Esophagus squamous epithelium (tissue), 4 donors: ENCODE data around the gene IKZF3.

Experiments used
- POLR2A ChIP-seq, 4 donors: fragments of 450-650 bp; IDR thresholded peaks; one replicate each; pipeline ENCODE4 v1.6.1; 2017; ENCODE audit warnings: antibody characterized with exemption in 4 of 4, mild to moderate bottlenecking in 4 of 4, moderate library complexity in 3 of 4
- TF ChIP-seq, protein P1 (sequence below), 6 experiments: fragments of 450-650 bp in 4 of 6; fragments of 200-600 bp in 2 of 6; sonication (generic) in 2 of 6; IDR thresholded peaks; one replicate each; pipeline ENCODE4 v1.5.1; 2016 to 2019; ENCODE audit warnings: antibody characterized with exemption in 6 of 6, mild to moderate bottlenecking in 4 of 6, moderate library complexity in 4 of 6

DNA sequence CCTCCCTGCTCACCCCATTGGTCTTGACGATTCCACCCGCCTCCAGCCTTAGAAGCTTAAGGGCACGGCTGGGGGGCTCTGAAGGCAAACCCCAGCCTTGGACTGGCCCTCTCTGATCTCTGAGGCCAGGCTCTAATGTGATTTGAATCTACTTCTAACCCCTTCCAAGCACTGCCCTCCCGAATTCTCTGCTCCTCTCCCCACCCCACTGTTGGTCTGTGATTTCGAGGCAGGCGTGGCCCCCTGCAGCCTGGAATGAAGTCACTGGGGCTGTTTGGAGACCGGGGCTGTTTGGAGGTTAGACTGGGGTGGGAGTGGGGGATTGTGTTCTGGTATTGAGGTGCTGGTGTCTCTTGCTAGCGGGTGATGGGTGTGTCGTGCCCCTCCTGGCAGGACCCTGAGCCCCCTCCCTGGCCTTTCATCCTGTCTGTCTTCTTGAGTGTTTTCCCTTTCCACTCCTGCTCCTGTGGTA lies 124.2 kb downstream of the IKZF3 start:
- TF ChIP-seq, protein P1, sequence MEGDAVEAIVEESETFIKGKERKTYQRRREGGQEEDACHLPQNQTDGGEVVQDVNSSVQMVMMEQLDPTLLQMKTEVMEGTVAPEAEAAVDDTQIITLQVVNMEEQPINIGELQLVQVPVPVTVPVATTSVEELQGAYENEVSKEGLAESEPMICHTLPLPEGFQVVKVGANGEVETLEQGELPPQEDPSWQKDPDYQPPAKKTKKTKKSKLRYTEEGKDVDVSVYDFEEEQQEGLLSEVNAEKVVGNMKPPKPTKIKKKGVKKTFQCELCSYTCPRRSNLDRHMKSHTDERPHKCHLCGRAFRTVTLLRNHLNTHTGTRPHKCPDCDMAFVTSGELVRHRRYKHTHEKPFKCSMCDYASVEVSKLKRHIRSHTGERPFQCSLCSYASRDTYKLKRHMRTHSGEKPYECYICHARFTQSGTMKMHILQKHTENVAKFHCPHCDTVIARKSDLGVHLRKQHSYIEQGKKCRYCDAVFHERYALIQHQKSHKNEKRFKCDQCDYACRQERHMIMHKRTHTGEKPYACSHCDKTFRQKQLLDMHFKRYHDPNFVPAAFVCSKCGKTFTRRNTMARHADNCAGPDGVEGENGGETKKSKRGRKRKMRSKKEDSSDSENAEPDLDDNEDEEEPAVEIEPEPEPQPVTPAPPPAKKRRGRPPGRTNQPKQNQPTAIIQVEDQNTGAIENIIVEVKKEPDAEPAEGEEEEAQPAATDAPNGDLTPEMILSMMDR (IDR thresholded peaks at IDR 0.05) = no peak
- TF ChIP-seq POLR2A (IDR thresholded peaks at IDR 0.05) = no peak
